Activated CD4-positive, alpha-beta T cell treated with anti-CD3 and anti-CD28 coated beads for 1 hour (primary cell): ENCODE results near the gene SLITRK3.
"Not testable (repeated sequence)": the region's sequence is repeated elsewhere in the genome, so short reads cannot be mapped to it uniquely, and the experiment has no call there.

ENCODE experiments used
- DNase-seq: peaks from one replicate; pipeline ENCODE4 v3.0.0-alpha.2; 2020

The SLITRK3 gene

DNA sequence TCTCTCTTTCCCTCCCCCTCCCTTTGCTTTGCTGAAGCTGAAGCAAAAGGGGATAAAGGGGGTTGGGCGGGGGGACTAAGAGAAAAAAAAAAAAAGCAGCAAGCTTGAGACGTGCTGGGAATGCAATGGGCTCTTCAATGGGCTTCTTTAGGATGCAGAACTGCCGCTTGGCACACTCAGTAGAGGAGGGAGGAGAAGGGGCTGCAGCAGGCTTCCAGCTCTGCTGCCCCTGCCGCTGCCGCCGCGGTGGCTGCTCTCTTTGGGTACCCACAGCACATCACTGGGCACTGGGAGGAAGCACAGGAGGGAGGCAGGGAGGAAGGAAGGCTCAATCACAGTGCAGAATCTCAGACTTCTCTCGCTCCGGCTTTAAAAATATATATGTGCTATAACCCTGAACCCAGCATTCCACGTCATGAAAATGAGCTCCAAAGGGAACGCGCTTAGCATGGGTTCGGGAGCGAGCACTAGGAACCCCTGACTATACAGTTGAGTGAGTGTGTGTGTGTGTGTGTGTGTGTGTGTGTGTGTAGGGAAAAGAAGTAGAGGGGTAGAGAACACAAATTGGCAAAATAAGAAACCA is 3.5 kb downstream of the SLITRK3 start:
- no peak for DNase-seq

GRCh38 chr3:165191491-165191890 is 4.7 kb downstream of the SLITRK3 start:
- no peak for DNase-seq

GRCh38 chr3:165188452-165188851 is 7.7 kb downstream of the SLITRK3 start:
- DNase-seq, result no peak

DNA sequence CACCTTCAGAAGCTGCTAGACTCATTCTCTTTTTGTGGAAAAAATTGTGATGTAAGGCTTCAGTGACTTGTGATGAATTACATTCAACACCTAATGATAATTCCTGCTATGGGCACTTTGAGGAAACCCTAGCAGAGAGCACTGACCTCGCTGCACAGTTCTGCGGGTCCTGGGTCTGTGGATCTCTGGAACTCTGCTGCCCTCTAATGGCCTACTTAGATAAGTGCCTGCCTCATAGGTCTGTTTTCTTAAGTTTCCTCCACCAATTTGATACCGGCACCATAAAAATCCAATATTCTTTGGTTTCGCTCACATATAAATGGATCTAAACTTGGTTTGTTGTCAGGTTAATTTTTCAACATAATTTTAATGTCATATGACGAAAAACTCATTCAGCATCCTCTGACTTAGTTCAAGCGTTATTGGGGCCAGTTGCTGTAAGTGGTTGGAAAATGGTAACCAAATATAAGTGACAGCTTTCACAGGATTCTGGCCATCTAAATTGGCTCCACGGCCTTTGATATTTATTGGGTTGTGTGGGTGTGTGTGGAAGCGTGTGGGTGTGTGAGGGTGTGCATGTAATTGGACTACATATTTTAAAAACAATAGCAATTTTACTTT is 10.4 kb downstream of the SLITRK3 start:
- no peak for DNase-seq

- no peak for DNase-seq
Observed at GRCh38 chr3:165181556-165181955, 14.6 kb downstream of the SLITRK3 start.

- DNase-seq, result no peak
Observed at GRCh38 chr3:165170236-165170635, 25.9 kb downstream of the SLITRK3 start.

- no peak for DNase-seq
Observed at GRCh38 chr3:165169368-165169767, 26.8 kb downstream of the SLITRK3 start.

GRCh38 chr3:165162883-165163282 is 33.3 kb downstream of the SLITRK3 start:
- no peak for DNase-seq

DNA sequence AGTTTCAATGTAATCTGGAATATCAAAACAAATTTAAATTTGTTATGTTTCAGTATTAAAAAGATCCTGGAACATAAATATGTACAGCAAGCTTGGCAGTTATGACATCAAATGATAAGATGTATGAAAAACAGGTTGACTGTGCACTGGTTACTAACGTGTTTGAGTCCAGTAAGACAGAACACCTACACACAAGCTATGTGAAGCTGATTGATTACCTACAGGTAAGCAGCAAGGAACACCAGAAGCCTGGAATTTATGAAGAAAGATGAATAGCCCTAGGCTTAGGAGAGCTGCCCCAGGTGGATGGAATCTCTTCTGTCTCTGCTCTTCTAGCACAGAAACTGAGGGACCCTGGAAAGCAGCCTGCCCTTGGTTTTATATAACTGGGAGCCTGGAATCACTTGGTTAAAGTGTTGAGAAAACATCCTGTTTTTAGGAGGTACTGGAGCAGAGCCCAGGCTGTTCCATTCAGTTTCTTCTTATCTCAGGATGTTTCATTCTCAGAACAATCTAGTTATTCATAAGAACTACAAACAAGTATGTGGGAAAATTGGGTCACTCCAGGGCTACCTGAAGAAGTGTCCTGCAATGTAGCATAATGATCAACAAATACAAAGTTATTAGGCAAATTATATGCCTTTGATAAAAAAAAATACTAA is 36.3 kb downstream of the SLITRK3 start:
- no peak for DNase-seq

- DNase-seq, result no peak
Observed at GRCh38 chr3:165158011-165158410, 38.2 kb downstream of the SLITRK3 start.

GRCh38 chr3:165156757-165157420 is 39.3 kb downstream of the SLITRK3 start:
- no peak for DNase-seq

GRCh38 chr3:165148876-165149441 is 47.2 kb downstream of the SLITRK3 start:
- no peak for DNase-seq

DNA sequence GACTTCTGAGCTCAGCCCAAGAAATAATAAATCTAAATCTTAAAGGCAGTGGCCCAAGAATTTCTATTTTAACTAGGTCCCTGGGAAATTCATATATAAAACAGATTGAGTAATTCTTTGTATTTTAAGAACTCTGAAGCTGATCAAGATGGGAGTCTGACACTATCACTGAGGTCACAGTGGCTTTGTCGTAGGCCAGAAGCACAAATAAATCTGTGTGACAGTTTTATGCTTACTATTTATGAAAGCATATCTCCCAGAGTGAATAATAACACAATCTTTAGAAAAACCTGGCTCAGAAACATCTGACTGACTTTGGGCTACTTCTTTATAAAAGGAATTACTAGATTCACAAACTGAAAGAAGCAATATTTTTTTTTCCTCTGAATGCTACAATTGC is 51.9 kb downstream of the SLITRK3 start:
- no peak for DNase-seq

DNA sequence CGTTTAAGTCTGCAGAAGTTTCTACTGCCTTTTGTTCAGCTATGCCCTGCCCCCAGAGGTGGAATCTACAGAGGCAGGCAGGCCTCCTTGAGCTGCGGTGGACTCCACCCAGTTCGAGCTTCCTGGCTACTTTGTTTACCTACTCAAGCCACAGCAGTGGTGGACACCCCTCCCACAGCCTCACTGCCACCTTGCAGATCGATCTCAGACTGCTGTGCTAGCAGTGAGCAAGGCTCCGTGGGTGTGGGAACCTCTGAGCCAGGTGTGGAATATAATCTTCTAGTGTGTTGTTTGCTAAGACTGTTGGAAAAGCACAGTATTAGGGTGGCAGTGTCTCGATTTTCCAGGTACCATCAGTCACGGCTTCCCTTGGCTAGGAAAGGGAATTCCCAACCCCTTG is 56.3 kb downstream of the SLITRK3 start:
- not testable (repeated sequence) for DNase-seq
